Measurements from ENCODE around the gene TPX2. TPM values are rescaled to one million over a fixed set of nuclear protein-coding genes. Genes with fewer than 3 reads are reported as not detected.
A peak's percentile ranks its signal among the peaks of the same experiment; 100 is the strongest.

TPX2 gene
- total RNA-seq, 4 donors from 2014 or later = 5.9 to 10.2 (median 7.3) TPM

- no peak overlapping the region for H3K4me3 ChIP-seq (ENCODE audit: low read depth, poor library complexity, severe bottlenecking)
- intact Hi-C loops (cut with DNase I; ENCODE audit: low total_unique reads) = loop anchor here (5.0 kb wide), 1 partner anchor 212 kb away; no protein-coding TSS in a partner anchor
- 73 to 80% methylated on average over 6 of the region's 6 CpGs for WGBS, 2 donors
- DNase-seq (ENCODE audit: low spot score in 2 of 2) = no peak
- TF ChIP-seq POLR2A (IDR thresholded peaks at IDR 0.05) (no peak), CTCF (IDR thresholded peaks at IDR 0.05) (no peak)
These were observed 81.1 kb downstream of the TPX2 start for GRCh38 chr20:31820228-31820627.

DNA sequence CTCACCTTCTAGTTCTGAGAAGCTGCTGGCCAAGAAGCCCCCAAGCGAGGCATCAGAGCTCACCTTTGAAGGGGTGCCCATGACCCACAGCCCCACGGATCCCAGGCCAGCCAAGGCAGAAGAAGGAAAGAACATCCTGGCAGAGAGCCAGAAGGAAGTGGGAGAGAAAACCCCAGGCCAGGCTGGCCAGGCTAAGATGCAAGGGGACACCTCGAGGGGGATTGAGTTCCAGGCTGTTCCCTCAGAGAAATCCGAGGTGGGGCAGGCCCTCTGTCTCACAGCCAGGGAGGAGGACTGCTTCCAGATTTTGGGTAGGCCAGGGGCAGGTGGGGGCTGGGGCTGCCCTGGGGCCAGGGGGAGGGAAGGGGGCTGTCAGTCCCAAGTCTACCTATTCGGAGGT is 82.3 kb downstream of the TPX2 start:
- WGBS, 2 donors = 57 to 62% methylated on average over 5 of the region's 5 CpGs

GRCh38 chr20:31822421-31823330 is 83.6 kb downstream of the TPX2 start:
- peak; percentile 55 to 95 for DNase-seq (ENCODE audit: low spot score in 2 of 2)
- TF ChIP-seq CTCF (IDR thresholded peaks at IDR 0.05) (peak in 2 of 3 donors; percentile 41 to 93), POLR2A (IDR thresholded peaks at IDR 0.05) (no peak)
- 3% methylated on average over 21 to 28 of the region's 29 CpGs for WGBS, 2 donors
- H3K4me3 ChIP-seq (ENCODE audit: low read depth, poor library complexity, severe bottlenecking) = no peak overlapping the region
- intact Hi-C loops (cut with DNase I; ENCODE audit: low total_unique reads) = loop anchor here (5.0 kb wide), 1 partner anchor 210 kb away; no protein-coding TSS in a partner anchor

More for the DNA sequence above, 82.3 kb downstream of the TPX2 start:
- DNase-seq (ENCODE audit: low spot score in 2 of 2) = no peak
- no peak for TF ChIP-seq POLR2A (IDR thresholded peaks at IDR 0.05)
- no peak for TF ChIP-seq CTCF (IDR thresholded peaks at IDR 0.05)
- intact Hi-C loops (cut with DNase I; ENCODE audit: low total_unique reads) = loop anchor here (5.0 kb wide), 1 partner anchor 211 kb away; no protein-coding TSS in a partner anchor
- H3K4me3 ChIP-seq (ENCODE audit: low read depth, poor library complexity, severe bottlenecking) = no peak overlapping the region

- intact Hi-C loops (cut with DNase I; ENCODE audit: low total_unique reads) = loop anchor here (5.0 kb wide), 1 partner anchor 209 kb away; no protein-coding TSS in a partner anchor
- WGBS, 2 donors = 70 to 81% methylated on average over 13 of the region's 14 CpGs
- no peak for DNase-seq (ENCODE audit: low spot score in 2 of 2)
- no peak for TF ChIP-seq CTCF (IDR thresholded peaks at IDR 0.05)
- TF ChIP-seq POLR2A (IDR thresholded peaks at IDR 0.05) = no peak
- no peak overlapping the region for H3K4me3 ChIP-seq (ENCODE audit: low read depth, poor library complexity, severe bottlenecking)
These were observed 84.5 kb downstream of the TPX2 start for GRCh38 chr20:31823360-31824124.

GRCh38 chr20:31824125-31824485 is 85.0 kb downstream of the TPX2 start:
- no peak for TF ChIP-seq CTCF (IDR thresholded peaks at IDR 0.05)
- no peak for TF ChIP-seq POLR2A (IDR thresholded peaks at IDR 0.05)
- no peak overlapping the region for H3K4me3 ChIP-seq (ENCODE audit: low read depth, poor library complexity, severe bottlenecking)
- DNase-seq (ENCODE audit: low spot score in 2 of 2) = no peak
- intact Hi-C loops (cut with DNase I; ENCODE audit: low total_unique reads) = loop anchor here (5.0 kb wide), 1 partner anchor 208 kb away; no protein-coding TSS in a partner anchor
- WGBS, 2 donors = 93 to 95% methylated on average over 4 of the region's 4 CpGs

Data from lower leg skin (tissue), 4 donors.